Endothelial cell of umbilical vein (primary cell): Measurements from ENCODE around the gene SERTAD1.

Source experiments
- CTCF ChIP-seq, 2 donors: IDR thresholded peaks; 1 replicate in 1 of 2; 2 replicates in 1 of 2; pipeline ENCODE4 v1.5.1; 2011; ENCODE audit warnings: low read length in 2 of 2, mild to moderate bottlenecking in 2 of 2, moderate library complexity in 2 of 2, control low read depth in 1 of 2, inconsistent platforms in 1 of 2, low read depth in 1 of 2; ENCODE audit not compliant: insufficient read depth in 1 of 2; ENCODE audit errors: extremely low read depth in 1 of 2
- EZH2 ChIP-seq: IDR thresholded peaks from 2 replicates; pipeline ENCODE4 v1.6.1; 2012; ENCODE audit warnings: borderline replicate concordance, low read depth, mild to moderate bottlenecking, moderate library complexity, low read length, inconsistent platforms; ENCODE audit not compliant: severe bottlenecking
- FOS ChIP-seq: IDR thresholded peaks from 2 replicates; pipeline ENCODE4 v1.6.1; 2011; ENCODE audit warnings: mild to moderate bottlenecking, low read length, moderate library complexity, borderline replicate concordance; ENCODE audit not compliant: insufficient read depth
- GATA2 ChIP-seq: IDR thresholded peaks from 2 replicates; pipeline ENCODE4 v1.7.0; 2011; ENCODE audit warnings: low read depth, mild to moderate bottlenecking, moderate library complexity, mixed read lengths, low read length; ENCODE audit not compliant: insufficient read length, insufficient read depth
- JUN ChIP-seq: IDR thresholded peaks from 2 replicates; pipeline ENCODE4 v1.6.1; 2011; ENCODE audit warnings: borderline replicate concordance, low read depth; ENCODE audit not compliant: insufficient read length, insufficient read depth
- MYC ChIP-seq: IDR thresholded peaks from one replicate; pipeline ENCODE4 v1.6.1; 2011; ENCODE audit warnings: mild to moderate bottlenecking, low read depth, low read length
- POLR2A ChIP-seq: IDR thresholded peaks from 2 replicates; pipeline ENCODE4 v1.6.1; 2012; ENCODE audit warnings: low read depth, mild to moderate bottlenecking, control low read depth, low read length
- POLR2AphosphoS5 ChIP-seq: IDR thresholded peaks from 2 replicates; pipeline ENCODE4 v1.6.1; 2012; ENCODE audit warnings: low read depth, mild to moderate bottlenecking, control low read depth, low read length, moderate library complexity; ENCODE audit not compliant: insufficient read depth

GRCh38 chr19:40449506-40449905 lies 23.7 kb upstream of the SERTAD1 start:
- TF ChIP-seq FOS (no peak), POLR2AphosphoS5 (no peak), CTCF (IDR thresholded peaks at IDR 0.05; ENCODE audit: extremely low read depth in 1 of 2, insufficient read depth in 1 of 2, low read depth in 1 of 2, low read length in 2 of 2) (no peak), POLR2A (no peak), JUN (no peak), GATA2 (no peak), MYC (no peak), EZH2 (no peak)
